Measurements from ENCODE around the gene DLL4. TPM values are rescaled to one million over a fixed set of nuclear protein-coding genes. Genes with fewer than 3 reads are reported as not detected.

The DLL4 gene
- total RNA-seq, 1 donor from 2014 or later, result 0.69 TPM

DNA sequence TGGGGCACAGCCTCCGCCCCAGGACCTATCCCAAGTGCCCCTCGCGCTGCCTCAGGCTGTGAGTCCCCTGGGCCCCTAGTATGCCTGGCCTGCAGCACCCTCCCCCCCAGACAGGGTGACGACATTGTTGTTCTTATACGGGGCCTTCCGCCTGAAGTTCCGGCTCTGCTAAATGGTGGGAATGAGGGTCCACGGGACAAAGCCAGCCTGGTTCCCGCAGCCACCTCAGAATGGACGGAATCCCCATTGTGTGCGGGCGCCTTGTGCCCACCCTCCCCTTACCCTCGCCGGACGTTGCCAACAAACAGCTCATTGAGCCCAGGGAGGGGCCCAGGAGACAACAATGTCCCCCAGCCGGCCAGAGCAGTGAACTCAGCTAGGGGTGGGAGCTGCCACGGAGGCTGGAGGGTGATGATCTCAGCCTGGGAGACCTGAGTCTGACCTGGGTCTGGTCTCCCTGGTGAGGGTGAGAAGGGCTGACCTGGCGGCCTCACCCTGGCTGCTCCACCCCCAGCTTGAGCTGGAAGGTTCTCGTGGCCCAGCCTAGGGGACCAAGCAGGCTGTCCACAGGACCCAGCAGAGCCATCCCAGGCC lies 10.2 kb upstream of the DLL4 start:
- TF ChIP-seq, protein P1, sequence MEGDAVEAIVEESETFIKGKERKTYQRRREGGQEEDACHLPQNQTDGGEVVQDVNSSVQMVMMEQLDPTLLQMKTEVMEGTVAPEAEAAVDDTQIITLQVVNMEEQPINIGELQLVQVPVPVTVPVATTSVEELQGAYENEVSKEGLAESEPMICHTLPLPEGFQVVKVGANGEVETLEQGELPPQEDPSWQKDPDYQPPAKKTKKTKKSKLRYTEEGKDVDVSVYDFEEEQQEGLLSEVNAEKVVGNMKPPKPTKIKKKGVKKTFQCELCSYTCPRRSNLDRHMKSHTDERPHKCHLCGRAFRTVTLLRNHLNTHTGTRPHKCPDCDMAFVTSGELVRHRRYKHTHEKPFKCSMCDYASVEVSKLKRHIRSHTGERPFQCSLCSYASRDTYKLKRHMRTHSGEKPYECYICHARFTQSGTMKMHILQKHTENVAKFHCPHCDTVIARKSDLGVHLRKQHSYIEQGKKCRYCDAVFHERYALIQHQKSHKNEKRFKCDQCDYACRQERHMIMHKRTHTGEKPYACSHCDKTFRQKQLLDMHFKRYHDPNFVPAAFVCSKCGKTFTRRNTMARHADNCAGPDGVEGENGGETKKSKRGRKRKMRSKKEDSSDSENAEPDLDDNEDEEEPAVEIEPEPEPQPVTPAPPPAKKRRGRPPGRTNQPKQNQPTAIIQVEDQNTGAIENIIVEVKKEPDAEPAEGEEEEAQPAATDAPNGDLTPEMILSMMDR (conservative IDR thresholded peaks at IDR 0.05; ENCODE audit: low read depth, low read length), result no peak
- H3K4me3 ChIP-seq (ENCODE audit: low read depth, low read length), result no peak overlapping the region
- DNase-seq (ENCODE audit: low read depth), result no peak

GRCh38 chr15:40921949-40922607 lies 7.1 kb upstream of the DLL4 start:
- TF ChIP-seq, protein P1 (conservative IDR thresholded peaks at IDR 0.05; ENCODE audit: low read depth, low read length), result no peak
- no peak for DNase-seq (ENCODE audit: low read depth)
- H3K4me3 ChIP-seq (ENCODE audit: low read depth, low read length), result no peak overlapping the region

DNA sequence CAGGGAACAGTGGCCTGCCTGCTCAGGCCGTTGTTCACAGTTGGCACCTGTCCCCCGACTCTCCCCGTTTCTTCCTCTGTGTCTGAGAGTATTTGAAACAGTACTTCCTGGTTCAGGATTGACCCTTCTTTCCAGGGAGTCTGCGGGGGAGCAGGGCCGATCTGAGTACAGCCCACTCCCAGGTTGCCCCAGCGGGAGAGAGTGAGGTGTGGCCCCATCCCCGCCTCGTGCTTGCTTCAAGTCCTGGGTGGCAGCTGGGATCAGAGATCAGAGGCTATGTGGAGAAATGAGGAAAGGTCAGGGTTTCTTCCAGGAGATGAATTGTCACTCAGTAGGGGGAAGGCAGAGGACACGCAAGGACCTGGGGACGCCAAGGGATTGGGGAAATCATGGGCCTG lies 6.5 kb upstream of the DLL4 start:
- TF ChIP-seq, protein P1 (conservative IDR thresholded peaks at IDR 0.05; ENCODE audit: low read depth, low read length), result no peak
- DNase-seq (ENCODE audit: low read depth), result no peak
- H3K4me3 ChIP-seq (ENCODE audit: low read depth, low read length), result no peak overlapping the region

GRCh38 chr15:40923551-40923950 lies 5.6 kb upstream of the DLL4 start:
- TF ChIP-seq, protein P1 (conservative IDR thresholded peaks at IDR 0.05; ENCODE audit: low read depth, low read length), result no peak

DNA sequence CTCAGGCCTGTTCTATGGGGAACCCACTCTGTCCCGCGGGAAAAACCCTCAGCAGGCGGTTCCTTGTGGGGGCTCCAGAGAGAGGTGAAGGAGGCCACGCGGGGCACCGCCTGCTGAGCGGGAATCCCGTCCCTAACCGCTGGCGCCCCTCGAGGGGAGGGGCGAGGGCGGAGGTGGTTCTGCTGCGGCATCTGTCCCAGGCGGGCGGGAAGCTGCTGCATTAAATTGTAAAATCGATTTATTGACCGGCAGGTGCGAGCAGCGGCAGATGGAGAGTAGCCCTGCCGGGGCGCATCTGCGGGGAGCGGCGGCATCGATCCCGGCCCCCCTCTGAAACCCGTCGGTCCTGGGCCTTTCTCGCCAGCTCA lies 3.7 kb upstream of the DLL4 start:
- TF ChIP-seq, protein P1 (conservative IDR thresholded peaks at IDR 0.05; ENCODE audit: low read depth, low read length), result no peak
- no peak for DNase-seq (ENCODE audit: low read depth)
- H3K4me3 ChIP-seq (ENCODE audit: low read depth, low read length), result no peak overlapping the region

More at GRCh38 chr15:40923551-40923950, 5.6 kb upstream of the DLL4 start:
- H3K4me3 ChIP-seq (ENCODE audit: low read depth, low read length), result no peak overlapping the region
- DNase-seq (ENCODE audit: low read depth), result no peak

GRCh38 chr15:40925863-40926658 lies 3.1 kb upstream of the DLL4 start:
- no peak for DNase-seq (ENCODE audit: low read depth)
- H3K4me3 ChIP-seq (ENCODE audit: low read depth, low read length), result peak overlapping the region; percentile 23
- TF ChIP-seq, protein P1 (conservative IDR thresholded peaks at IDR 0.05; ENCODE audit: low read depth, low read length), result no peak

Data from epithelial cell of proximal tubule (primary cell).